GM21526 (cell line): ENCODE data around the gene RMI1.

ENCODE experiments used
- ATAC-seq: cut with Tn5 transposase; IDR thresholded peaks from one replicate; pipeline ENCODE4 v1.9.1; 2021; ENCODE audit warnings: moderate library complexity; ENCODE audit not compliant: unreplicated experiment, low FRiP score

RMI1 gene

GRCh38 chr9:83966209-83966582 is 14.4 kb upstream of the RMI1 start:
- no peak for ATAC-seq

GRCh38 chr9:83967073-83967472 is 13.5 kb upstream of the RMI1 start:
- ATAC-seq, result no peak

DNA sequence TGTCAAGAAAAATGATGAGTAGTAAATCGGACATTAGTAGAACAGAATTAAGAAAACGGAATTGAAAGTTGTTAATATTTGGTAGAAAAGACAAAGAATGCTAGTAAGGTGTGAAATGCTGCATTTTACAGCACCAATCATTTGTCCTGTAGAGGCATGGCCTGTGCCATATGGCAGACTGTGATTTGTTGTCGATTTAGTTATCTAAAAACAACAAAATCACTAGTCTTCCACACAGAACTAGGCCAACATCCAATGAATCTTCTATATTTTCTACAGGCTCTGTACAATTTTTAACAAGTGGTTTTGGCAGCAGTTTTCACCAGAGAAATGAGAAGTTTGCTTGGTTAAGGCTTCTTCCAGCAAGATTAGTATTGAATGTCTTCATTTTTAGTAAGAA is 11.0 kb upstream of the RMI1 start:
- no peak for ATAC-seq

- ATAC-seq, result no peak
Observed at GRCh38 chr9:83971485-83971884, 9.1 kb upstream of the RMI1 start.

GRCh38 chr9:83972286-83972685 is 8.3 kb upstream of the RMI1 start:
- no peak for ATAC-seq

DNA sequence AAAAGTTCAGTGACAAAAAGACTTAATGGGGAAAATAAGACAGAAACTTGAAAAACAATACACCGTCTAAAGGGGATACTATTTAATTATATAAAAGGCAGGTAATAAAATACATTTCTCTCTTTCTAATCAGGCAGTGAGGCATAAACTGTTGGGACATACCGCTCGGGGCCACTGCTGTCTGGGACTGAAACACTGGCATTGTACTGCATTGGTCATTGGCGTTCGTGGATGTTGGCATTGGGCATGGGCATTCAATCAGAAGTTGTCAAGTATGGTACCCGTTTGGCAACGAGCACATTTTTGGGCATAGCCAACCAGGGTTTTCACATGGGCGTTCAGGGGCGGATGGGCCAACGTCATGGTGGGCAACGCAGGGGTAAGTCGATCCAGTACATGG is 5.3 kb upstream of the RMI1 start:
- no peak for ATAC-seq

GRCh38 chr9:83976372-83976771 is 4.2 kb upstream of the RMI1 start:
- ATAC-seq, result no peak

DNA sequence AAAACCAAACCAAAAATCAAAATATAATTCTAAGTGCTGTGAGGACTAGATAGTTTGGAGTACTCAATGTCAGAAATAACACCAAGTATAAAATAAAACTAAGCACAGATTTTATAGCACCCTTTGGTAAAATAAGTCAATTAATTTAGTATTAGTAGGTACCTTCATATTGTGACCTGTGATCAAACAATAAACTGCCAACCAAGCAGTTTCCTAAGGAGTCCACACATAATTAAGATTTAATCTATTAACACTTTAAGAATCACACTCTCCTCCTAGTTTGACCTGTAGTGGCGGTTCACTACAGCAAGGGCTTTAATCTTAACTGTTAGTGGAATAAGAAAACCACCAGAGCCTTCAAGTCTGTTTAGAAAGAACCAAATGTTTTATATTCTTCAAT is 3.4 kb upstream of the RMI1 start:
- ATAC-seq, result no peak

DNA sequence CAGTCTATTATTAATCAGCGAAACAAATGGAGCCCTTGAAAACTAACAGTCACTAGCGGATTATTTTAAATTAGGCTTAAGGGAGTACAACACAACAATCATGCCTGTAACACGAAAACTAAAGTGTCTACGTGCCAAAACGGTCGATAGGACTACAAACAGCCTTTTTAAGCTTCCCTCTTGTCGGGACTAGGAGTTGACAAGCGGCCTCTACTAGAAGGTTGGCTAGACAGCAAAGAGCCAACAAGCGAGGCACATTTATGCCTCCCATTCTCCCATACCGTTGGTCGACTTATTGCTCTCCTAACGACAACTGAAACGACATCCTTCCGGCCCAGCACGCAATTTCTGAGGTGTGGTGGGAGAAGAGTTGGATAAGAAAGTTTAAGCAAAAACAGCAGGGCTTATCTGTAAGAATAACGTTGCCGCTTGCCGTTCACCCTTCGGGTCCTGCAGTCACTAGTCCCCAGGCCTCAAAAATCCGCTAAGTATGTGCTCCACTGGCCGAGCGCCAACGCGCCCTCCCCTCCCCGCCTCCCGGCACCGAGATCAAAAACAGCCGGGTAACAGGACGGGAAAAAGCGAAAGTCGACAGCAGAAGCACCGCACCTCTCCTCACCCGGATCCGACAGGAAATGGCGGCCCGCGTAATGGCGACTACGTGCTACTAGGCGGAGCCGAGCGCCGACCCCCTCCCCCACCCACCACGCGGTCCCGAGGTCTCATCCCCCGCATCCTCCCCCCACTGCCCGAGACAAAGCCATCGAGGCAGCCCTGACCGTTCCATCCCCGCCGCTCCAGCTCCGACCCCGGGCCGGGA is 1.4 kb upstream of the RMI1 start:
- ATAC-seq, result peak; percentile 22

DNA sequence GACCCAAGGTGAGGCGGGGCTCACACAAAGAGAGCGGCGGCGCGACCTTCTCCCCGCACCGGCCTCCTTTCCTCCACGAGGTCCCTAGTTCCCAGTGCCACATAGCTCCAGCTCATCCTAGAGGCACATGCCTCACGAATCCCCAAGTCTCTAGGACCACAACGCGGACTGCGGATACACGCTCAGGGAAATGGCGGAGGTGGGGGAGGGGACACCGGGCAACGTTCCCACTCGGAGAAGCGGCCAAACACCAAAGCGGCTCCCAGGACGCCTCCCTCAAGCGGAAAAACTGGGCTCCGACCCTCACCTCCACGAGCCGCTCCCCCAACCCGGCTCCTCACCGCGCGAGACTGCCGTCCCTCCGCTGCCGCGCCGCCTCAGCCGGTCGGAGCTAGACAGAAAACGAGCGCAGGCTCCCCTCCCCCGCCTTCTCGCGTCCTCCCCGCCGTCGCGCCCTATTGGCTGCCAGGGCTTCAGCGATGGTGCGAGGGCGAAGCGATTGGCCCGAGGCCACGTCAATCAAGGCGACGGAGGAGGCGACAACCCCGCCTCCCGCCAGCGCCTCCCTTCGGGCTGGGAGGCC is 702 bp upstream of the RMI1 start, which contains the start of gene HNRNPK:
Gene HNRNPK (minus strand): TSS at position 404 of the 583 bp plus-strand sequence. CDS start 1,963 bp downstream, outside the sequence.
- ATAC-seq, result peak; percentile 83

DNA sequence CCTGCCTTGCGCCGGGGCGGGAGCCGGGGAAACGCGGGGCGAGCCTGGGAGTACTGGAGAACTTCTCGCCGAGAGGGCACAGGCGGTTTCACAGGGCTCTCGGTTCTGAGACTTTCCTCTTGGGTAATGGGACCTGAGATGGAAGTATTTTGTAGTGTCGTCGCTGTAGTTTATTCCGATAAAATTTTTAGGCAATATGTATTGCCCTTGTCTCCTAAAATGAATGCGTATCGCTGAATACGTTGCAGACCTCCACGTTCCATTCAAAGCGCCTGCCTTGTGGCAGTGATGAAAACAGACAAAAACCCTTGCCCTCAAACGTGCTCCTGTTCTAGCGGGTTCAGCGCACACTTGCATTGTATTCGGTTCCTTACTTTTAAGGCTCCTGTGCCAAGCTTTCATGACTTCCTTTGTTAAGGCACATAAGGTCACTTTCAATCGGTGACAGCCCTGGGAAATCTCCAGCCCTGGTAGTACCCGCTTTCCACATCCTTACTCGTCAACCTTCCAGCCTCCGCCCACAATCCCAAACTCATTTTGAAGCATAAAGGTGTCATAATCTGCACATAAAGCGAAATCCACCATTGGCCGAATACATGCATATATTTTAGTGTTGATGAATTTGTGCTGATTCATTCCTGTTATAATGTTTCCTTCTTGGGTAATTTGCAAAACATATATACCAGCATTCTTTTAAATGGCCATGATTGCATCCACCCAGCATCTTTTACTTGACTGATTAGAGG is 694 bp downstream of the RMI1 start:
- ATAC-seq, result peak; percentile 5

GRCh38 chr9:83986195-83986594 is 5.6 kb downstream of the RMI1 start:
- ATAC-seq, result peak; percentile 52

DNA sequence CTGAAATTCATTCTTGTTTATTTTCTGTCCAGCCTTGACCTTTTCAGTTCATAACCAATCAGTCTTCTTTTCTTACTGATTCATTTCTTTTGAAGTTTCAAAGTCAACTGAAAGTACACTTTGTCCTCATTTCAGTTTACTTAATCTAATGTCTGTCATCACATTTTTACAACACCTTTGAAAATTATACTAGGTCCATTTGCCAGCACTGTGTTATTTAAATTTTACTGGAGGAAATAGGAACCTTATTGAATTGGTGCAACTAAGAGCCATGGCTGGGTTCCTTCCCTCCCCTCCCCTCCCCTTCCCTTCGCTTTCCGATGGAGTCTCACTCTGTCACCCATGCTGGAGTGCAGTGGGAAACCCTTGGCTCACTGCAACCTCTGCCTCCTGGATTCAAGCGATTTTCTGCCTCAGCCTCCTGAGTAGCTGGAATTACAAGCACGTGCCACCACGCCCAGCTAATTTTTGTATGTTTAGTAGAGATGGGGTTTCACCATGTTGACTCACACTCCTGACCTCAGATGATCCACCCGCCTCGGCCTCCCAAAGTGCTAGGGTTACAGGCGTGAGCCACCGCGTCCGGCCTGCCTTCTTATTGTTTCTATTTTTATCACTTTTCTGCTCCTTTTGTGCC is 6.3 kb downstream of the RMI1 start:
- ATAC-seq, result no peak

DNA sequence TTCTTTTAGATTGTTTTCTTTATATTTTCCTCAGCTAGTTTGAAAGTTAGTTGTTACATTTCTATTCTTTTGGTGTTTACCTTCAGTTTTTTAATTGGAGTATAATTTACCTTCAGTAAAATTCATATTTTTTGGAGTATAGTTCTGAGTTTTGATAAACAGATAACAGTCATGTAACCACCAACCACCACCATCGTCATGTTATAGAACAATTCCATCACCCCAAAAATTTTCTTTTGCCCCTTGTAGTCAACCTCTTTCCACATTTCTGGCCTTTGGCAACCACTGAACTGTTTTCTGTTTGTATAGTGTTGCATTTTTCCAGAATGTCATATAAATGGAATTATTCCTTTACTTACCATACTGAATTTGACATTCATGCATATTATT is 6.8 kb downstream of the RMI1 start:
- no peak for ATAC-seq

GRCh38 chr9:83988411-83988810 is 7.8 kb downstream of the RMI1 start:
- ATAC-seq, result no peak

DNA sequence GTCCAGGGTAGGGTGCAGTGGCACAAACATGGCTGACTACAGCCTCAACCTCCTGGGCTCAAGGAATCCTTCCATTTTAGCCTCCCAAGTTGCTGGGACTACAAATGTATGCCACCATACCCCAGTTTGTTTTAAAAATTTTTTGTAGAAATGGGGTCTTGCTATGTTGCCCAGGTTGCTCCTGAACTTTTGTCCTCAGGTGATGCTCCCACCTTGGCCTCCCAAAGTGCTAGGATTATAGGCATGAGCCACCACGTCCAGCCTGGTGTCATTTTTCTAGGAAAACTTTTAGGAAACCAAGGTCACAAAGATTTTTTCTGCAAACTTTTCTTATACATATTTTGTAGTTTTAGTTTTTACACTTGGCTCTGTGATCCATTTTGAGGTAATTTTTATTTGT is 10.8 kb downstream of the RMI1 start:
- ATAC-seq, result no peak

- no peak for ATAC-seq
Observed at GRCh38 chr9:83992407-83992806, 11.8 kb downstream of the RMI1 start.

GRCh38 chr9:83992901-83993300 is 12.3 kb downstream of the RMI1 start:
- ATAC-seq, result no peak

DNA sequence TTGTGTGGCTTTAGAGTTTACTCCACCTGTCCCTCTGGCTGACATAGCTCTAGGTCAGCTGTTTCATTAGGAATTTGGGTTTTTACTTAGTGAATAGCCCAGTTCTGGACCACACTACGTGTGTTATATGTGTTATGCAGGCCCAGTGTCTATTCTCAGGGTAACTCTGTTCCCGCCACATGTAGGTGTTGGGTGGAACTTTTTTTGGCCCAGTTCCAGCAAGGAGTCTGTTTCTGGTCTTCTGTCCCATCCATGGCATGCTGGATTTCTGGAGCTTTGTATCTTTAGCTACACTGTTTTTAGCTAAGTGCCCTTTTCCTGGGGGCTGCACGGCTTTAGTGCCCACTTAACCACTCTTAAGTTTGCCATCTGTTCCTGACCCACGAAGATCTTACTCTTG is 15.5 kb downstream of the RMI1 start:
- ATAC-seq, result no peak

DNA sequence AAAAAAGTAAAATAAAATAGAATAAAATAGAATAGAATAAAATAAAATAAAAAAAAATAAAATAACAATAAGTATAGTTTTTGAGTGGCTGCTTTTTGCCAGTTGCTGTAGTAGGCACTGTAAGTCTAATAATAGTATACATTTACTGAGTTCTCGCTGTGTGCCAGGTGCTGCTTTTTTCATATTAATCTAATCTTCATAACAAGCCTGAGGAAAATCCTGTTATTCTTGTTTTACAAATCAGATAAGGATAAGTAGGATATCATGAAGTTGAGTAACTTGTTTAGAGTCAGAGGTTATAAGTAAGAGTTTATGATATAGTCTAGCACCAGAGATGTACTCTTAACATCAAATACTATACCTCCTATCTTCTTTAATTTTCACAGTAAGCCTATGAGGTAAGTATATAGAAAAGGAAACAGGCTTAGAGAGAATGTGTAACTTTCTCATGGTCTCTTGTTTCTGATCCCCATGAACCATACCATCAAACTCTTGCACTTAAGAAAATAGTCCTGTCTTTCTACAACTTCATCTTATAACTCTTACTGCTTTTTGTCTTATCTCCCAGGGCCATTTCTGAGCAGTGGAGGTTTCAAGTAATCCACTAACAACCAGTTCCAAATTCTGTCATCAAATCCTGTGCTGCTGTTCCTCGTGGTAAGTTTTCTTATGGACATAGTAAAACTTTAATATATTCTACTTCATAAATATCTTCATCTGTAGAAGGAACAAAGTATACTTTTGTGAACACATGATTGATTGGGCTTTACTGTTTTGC is 18.7 kb downstream of the RMI1 start:
- no peak for ATAC-seq
